ENCODE data around the gene DNASE1L3. TPM values are rescaled to one million over a fixed set of nuclear protein-coding genes. Genes with fewer than 3 reads are reported as not detected.

DNASE1L3 gene
- total and polyA plus RNA-seq, 2 of the 13 experiments (the other 11 are each of a cell fraction or from before 2014, with no cell fraction given), result 0.86 to 1.7 TPM

DNA sequence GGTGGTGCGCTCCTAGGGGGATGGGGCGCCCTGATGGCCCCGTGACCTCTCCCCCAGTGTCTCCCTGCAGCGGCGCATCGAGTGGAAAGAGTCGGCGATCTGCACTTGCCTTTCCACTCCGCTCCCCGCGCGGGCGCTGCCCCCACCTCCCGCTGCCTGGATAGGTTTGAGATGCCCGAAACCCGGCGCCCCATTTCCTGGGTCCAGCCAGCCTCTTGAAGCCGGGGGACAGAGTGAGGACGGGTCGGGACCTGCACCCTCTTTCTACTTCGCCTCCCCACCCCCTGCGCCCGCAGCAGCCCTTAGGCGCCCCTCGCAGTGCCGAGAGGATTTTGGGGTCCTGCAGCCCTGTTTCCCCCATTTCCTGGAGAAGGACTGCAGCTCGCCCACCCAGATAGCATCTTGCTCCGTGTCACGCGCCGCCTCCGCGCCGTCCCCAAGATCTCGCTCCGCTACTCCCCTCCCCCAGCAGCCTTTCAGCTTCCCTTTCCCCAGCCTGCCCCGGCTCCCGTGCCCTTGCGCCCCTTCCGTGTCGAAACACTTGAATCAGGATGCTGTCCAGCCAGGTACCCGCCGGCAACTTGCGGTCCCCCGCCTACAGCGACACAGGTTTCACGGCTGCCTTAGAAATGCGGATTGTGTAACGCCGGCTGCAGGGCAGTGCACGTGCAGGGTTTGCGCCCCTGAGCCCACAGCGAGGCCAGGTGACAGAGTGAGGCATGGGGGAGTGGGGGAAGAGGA lies 27.3 kb upstream of the DNASE1L3 start (continued):
- TF ChIP-seq AHDC1 (CRISPR knock-in tag; IDR thresholded peaks at IDR 0.05; ENCODE audit: borderline replicate concordance) (peak; percentile 32; the same call in 1 of the 2 replicates), ZNF430 (CRISPR knock-in tag; IDR thresholded peaks at IDR 0.05) (0 out of 2 replicates have a peak, but pooled peaks have one; percentile 50), ZNF605 (CRISPR knock-in tag; IDR thresholded peaks at IDR 0.05) (peak; percentile 86), ZNF121 (CRISPR knock-in tag; IDR thresholded peaks at IDR 0.05) (no peak), ZSCAN21 (CRISPR knock-in tag; IDR thresholded peaks at IDR 0.05; ENCODE audit: borderline replicate concordance) (peak; percentile 47; the same call in 1 of the 2 replicates), THAP7 (CRISPR knock-in tag; IDR thresholded peaks at IDR 0.05) (no peak), TBX2 (CRISPR knock-in tag; IDR thresholded peaks at IDR 0.05; ENCODE audit: borderline replicate concordance) (peak; percentile 60; the same call in 1 of the 2 replicates), ZMYM2 (CRISPR knock-in tag; IDR thresholded peaks at IDR 0.05) (peak; percentile 23; the same call in 1 of the 2 replicates), SALL2 (CRISPR knock-in tag; IDR thresholded peaks at IDR 0.05) (peak; percentile 42), DNMT1 (CRISPR knock-in tag; IDR thresholded peaks at IDR 0.05) (no peak), RELA (CRISPR knock-in tag; IDR thresholded peaks at IDR 0.05) (0 out of 2 replicates have a peak, but pooled peaks have one; percentile 29)
- TF ChIP-seq, protein P1, sequence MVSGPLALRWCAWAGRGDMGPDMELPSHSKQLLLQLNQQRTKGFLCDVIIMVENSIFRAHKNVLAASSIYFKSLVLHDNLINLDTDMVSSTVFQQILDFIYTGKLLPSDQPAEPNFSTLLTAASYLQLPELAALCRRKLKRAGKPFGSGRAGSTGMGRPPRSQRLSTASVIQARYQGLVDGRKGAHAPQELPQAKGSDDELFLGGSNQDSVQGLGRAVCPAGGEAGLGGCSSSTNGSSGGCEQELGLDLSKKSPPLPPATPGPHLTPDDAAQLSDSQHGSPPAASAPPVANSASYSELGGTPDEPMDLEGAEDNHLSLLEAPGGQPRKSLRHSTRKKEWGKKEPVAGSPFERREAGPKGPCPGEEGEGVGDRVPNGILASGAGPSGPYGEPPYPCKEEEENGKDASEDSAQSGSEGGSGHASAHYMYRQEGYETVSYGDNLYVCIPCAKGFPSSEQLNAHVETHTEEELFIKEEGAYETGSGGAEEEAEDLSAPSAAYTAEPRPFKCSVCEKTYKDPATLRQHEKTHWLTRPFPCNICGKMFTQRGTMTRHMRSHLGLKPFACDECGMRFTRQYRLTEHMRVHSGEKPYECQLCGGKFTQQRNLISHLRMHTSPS (CRISPR knock-in tag; IDR thresholded peaks at IDR 0.05; ENCODE audit: low read depth), result peak; percentile 45
- TF ChIP-seq, protein P2, sequence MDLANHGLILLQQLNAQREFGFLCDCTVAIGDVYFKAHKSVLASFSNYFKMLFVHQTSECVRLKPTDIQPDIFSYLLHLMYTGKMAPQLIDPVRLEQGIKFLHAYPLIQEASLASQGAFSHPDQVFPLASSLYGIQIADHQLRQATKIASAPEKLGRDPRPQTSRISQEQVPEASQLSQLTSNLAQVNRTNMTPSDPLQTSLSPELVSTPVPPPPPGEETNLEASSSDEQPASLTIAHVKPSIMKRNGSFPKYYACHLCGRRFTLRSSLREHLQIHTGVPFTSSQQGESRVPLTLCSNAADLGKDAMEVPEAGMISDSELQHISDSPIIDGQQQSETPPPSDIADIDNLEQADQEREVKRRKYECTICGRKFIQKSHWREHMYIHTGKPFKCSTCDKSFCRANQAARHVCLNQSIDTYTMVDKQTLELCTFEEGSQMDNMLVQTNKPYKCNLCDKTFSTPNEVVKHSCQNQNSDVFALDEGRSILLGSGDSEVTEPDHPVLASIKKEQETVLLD (CRISPR knock-in tag; IDR thresholded peaks at IDR 0.05; ENCODE audit: low read depth), result no peak; the same call in 1 of the 2 replicates
- TF ChIP-seq, protein P3, sequence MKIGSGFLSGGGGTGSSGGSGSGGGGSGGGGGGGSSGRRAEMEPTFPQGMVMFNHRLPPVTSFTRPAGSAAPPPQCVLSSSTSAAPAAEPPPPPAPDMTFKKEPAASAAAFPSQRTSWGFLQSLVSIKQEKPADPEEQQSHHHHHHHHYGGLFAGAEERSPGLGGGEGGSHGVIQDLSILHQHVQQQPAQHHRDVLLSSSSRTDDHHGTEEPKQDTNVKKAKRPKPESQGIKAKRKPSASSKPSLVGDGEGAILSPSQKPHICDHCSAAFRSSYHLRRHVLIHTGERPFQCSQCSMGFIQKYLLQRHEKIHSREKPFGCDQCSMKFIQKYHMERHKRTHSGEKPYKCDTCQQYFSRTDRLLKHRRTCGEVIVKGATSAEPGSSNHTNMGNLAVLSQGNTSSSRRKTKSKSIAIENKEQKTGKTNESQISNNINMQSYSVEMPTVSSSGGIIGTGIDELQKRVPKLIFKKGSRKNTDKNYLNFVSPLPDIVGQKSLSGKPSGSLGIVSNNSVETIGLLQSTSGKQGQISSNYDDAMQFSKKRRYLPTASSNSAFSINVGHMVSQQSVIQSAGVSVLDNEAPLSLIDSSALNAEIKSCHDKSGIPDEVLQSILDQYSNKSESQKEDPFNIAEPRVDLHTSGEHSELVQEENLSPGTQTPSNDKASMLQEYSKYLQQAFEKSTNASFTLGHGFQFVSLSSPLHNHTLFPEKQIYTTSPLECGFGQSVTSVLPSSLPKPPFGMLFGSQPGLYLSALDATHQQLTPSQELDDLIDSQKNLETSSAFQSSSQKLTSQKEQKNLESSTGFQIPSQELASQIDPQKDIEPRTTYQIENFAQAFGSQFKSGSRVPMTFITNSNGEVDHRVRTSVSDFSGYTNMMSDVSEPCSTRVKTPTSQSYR (CRISPR knock-in tag; IDR thresholded peaks at IDR 0.05; ENCODE audit: borderline replicate concordance), result peak; percentile 66
